Measurements from ENCODE around the gene TSPAN17. TPM values are rescaled to one million over a fixed set of nuclear protein-coding genes. Genes with fewer than 3 reads are reported as not detected.
A peak's percentile ranks its signal among the peaks of the same experiment; 100 is the strongest.

TSPAN17 gene
- total RNA-seq, 2 donors from 2014 or later, result 24.1 to 37.6 TPM

GRCh38 chr5:176627582-176627981, 19.7 kb upstream of the TSPAN17 start:
- WGBS, 2 donors, result 62 to 68% methylated on average over 5 of the region's 5 CpGs
- no peak for TF ChIP-seq POLR2A (IDR thresholded peaks at IDR 0.05)
- H3K27ac ChIP-seq, result no peak overlapping the region

GRCh38 chr5:176628406-176629228, 18.7 kb upstream of the TSPAN17 start:
- Histone ChIP-seq H3K4me1 (peaks cover 15% of the 10 kb centered on the region), H3K4me3 (no peak overlapping the region), H3K27ac (no peak overlapping the region), H3K36me3 (replicated peaks in 1 of 2; ENCODE audit: insufficient read depth in 1 of 2, low read depth in 2 of 2) (no peaks in the 10 kb centered on the region), H3K27me3 (peaks cover 0 to 26% of the 10 kb centered on the region in 2 donors), H3K9me3 (no peaks in the 10 kb centered on the region)
- intact Hi-C loops (cut with DNase I), result no loop called here
- TF ChIP-seq POLR2A (IDR thresholded peaks at IDR 0.05) (no peak), CTCF (IDR thresholded peaks at IDR 0.05) (no peak)
- ATAC-seq (no peak), DNase-seq (no peak)
- 44 to 48% methylated on average over 13 of the region's 13 CpGs for WGBS, 2 donors

More at GRCh38 chr5:176627582-176627981, 19.7 kb upstream of the TSPAN17 start:
- no peak overlapping the region for H3K4me3 ChIP-seq
- ATAC-seq (no peak), DNase-seq (no peak)
- peaks cover 15% of the 10 kb centered on the region for H3K4me1 ChIP-seq
- no peaks in the 10 kb centered on the region for H3K36me3 ChIP-seq (replicated peaks in 1 of 2; ENCODE audit: insufficient read depth in 1 of 2, low read depth in 2 of 2)
- intact Hi-C loops (cut with DNase I), result no loop called here
- H3K9me3 ChIP-seq, result no peaks in the 10 kb centered on the region
- H3K27me3 ChIP-seq, result peaks cover 0 to 26% of the 10 kb centered on the region in 2 donors

- no peak for TF ChIP-seq POLR2A (IDR thresholded peaks at IDR 0.05)
- no peak for TF ChIP-seq CTCF (IDR thresholded peaks at IDR 0.05)
- DNase-seq (no peak), ATAC-seq (no peak)
- H3K9me3 ChIP-seq, result no peaks in the 10 kb centered on the region
- peaks cover 15% of the 10 kb centered on the region for H3K4me1 ChIP-seq
- no peaks in the 10 kb centered on the region for H3K36me3 ChIP-seq (replicated peaks in 1 of 2; ENCODE audit: insufficient read depth in 1 of 2, low read depth in 2 of 2)
- peaks cover 0 to 26% of the 10 kb centered on the region in 2 donors for H3K27me3 ChIP-seq
- no peak overlapping the region for H3K4me3 ChIP-seq
- 6 to 20% methylated on average over 12 to 32 of the region's 34 CpGs for WGBS, 2 donors
- intact Hi-C loops (cut with DNase I), result no loop called here
- no peak overlapping the region for H3K27ac ChIP-seq
Observed at GRCh38 chr5:176629317-176629852, 17.9 kb upstream of the TSPAN17 start.

GRCh38 chr5:176629853-176630680, 17.2 kb upstream of the TSPAN17 start, which contains the start of the genes EIF4E1B and SNCB:
Gene EIF4E1B, plus strand, starts transcription at chr5:176630675. Its CDS starts 12,113 bp downstream, at chr5:176642788.
Gene SNCB, minus strand, starts transcription at chr5:176630534. Its CDS starts 880 bp downstream, at chr5:176629654.
- ATAC-seq, result peak; percentile 43
- WGBS, 2 donors, result 1 to 6% methylated on average over 6 to 93 of the region's 94 CpGs
- no peak for TF ChIP-seq POLR2A (IDR thresholded peaks at IDR 0.05)
- TF ChIP-seq CTCF (IDR thresholded peaks at IDR 0.05), result no peak
- Histone ChIP-seq H3K9me3 (no peaks in the 10 kb centered on the region), H3K4me1 (peaks cover 15% of the 10 kb centered on the region), H3K36me3 (replicated peaks in 1 of 2; ENCODE audit: insufficient read depth in 1 of 2, low read depth in 2 of 2) (no peaks in the 10 kb centered on the region), H3K4me3 (no peak within 1 kb of the TSS), H3K27ac (no peak within 1 kb of the TSS), H3K27me3 (peaks cover 0 to 26% of the 10 kb centered on the region in 2 donors)
- peak in 1 of 4 donors; percentile 52 for DNase-seq
- intact Hi-C loops (cut with DNase I), result no loop called here

All from body of pancreas (tissue), 4 donors.